Activated CD4-positive, alpha-beta T cell treated with anti-CD3 and anti-CD28 coated beads, Interleukin-2, amount 50 U/mL, for 1 hour (primary cell): Measurements from ENCODE around the gene PRRC2B.

Experiments
- DNase-seq: peaks from one replicate; pipeline ENCODE4 v3.0.0-alpha.2; 2020

PRRC2B gene

GRCh38 chr9:131522257-131523085 lies 128.6 kb downstream of the PRRC2B start:
- no peak for DNase-seq

- no peak for DNase-seq
Observed at GRCh38 chr9:131523086-131523388, 129.2 kb downstream of the PRRC2B start.

GRCh38 chr9:131523451-131524435 lies 129.9 kb downstream of the PRRC2B start:
- DNase-seq, result no peak

GRCh38 chr9:131524665-131525315 lies 130.9 kb downstream of the PRRC2B start:
- no peak for DNase-seq

GRCh38 chr9:131525643-131526565 lies 132.0 kb downstream of the PRRC2B start:
- DNase-seq, result no peak

GRCh38 chr9:131528186-131528585 lies 134.3 kb downstream of the PRRC2B start:
- DNase-seq, result no peak

GRCh38 chr9:131528886-131529505 lies 135.1 kb downstream of the PRRC2B start:
- no peak for DNase-seq

- no peak for DNase-seq
Observed at GRCh38 chr9:131529597-131530545, 136.0 kb downstream of the PRRC2B start.

- no peak for DNase-seq
Observed at GRCh38 chr9:131530546-131530919, 136.6 kb downstream of the PRRC2B start.

- peak; percentile 72 for DNase-seq
Observed at GRCh38 chr9:131530920-131531832, 137.3 kb downstream of the PRRC2B start, which contains the start of gene UCK1. Gene UCK1 (minus strand): TSS chr9:131531263. CDS start chr9:131531174, 89 bp downstream.

GRCh38 chr9:131534721-131535237 lies 140.9 kb downstream of the PRRC2B start:
- no peak for DNase-seq

- no peak for DNase-seq
Observed at GRCh38 chr9:131537946-131538345, 144.1 kb downstream of the PRRC2B start.

- no peak for DNase-seq
Observed at GRCh38 chr9:131539223-131539923, 145.5 kb downstream of the PRRC2B start.

- DNase-seq, result no peak
Observed at GRCh38 chr9:131543141-131543540, 149.3 kb downstream of the PRRC2B start.

GRCh38 chr9:131545003-131545785 lies 151.3 kb downstream of the PRRC2B start, which contains the start of gene PRRT1B:
Gene PRRT1B (plus strand): TSS chr9:131545523. CDS start chr9:131545616, 93 bp downstream.
- DNase-seq, result no peak

GRCh38 chr9:131545786-131546335 lies 152.0 kb downstream of the PRRC2B start:
- no peak for DNase-seq
